Measurements from ENCODE around the gene PPP2R5D. TPM values are rescaled to one million over a fixed set of nuclear protein-coding genes. Genes with fewer than 3 reads are reported as not detected.
"Not testable (repeated sequence)": the region's sequence is repeated elsewhere in the genome, so short reads cannot be mapped to it uniquely, and the experiment has no call there.

Gene PPP2R5D
- total RNA-seq, 1 donor from 2014 or later, result 34.2 TPM

DNA sequence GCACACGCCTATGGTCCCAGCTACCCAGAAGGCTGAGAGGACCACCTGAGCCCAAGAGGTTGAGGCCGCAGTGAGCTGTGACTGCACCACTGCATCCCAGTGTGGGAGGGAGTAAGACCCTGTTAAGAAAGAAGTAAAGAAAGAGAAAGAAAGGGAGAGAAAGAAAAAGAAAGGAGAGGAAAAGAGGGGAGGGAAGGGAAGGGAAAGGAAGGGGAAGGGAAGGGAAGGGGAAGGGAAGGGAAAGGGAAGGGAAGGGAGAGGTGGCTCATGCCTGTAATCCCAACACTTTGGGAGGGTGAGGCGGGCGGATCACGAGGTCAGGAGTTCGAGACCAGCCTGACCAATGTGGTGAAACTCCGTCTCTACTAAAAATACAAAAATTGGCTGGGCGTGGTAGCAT is 57.1 kb downstream of the PPP2R5D start:
- ATAC-seq; intact Hi-C loops (cut with DNase I); DNase-seq (ENCODE audit: missing footprints): not testable (repeated sequence)

GRCh38 chr6:43043310-43043709 is 58.9 kb downstream of the PPP2R5D start:
- intact Hi-C loops (cut with DNase I), result no loop called here
- DNase-seq (ENCODE audit: missing footprints), result no peak
- no peak for ATAC-seq

DNA sequence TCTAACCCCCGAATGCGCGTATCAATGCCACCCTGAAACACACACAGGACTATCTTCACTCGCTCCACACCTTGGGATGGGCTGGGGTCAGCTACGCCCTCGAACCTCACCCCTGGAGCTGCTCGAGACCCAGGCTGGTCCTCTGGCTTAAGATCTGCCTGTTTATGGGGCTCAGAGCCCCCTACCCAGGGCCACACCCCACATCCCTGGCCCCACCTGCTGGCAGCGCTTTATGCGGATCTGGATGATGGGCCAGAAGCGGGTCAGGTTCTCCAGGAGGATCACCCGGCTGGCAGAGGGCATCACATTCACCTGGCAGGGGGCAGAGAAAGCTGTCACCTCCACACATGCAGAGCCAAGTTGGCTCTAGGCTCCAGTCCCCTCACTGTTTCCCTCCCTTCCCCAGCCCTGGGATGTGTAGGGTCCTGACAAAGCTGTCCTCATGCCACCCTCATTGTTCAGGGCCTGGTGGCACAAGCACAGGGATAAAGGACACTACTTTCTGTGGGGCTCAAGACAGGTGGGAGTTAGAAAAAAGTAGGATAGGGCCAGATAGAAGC is 61.1 kb downstream of the PPP2R5D start:
- DNase-seq (ENCODE audit: missing footprints), result no peak
- intact Hi-C loops (cut with DNase I), result no loop called here
- ATAC-seq, result no peak

DNA sequence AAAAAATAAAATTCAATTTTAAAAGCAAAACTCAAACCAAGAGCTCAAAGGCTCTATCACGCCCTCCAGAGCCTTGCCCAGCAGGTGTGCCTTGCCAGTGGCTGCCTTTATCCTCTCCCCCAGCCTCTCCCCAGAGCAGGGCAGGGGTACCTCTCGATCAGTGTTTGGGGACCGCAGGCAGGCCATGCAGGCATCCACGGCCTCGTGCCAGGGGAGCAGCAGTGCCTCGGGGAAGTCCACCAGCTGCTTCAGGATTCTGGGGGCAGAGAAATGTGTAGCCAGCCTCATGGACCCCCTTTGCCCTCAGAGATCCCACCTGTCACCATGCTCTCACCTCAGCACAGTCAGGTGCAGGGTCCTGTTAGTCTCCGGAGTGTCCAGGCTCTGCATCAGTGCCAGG is 63.6 kb downstream of the PPP2R5D start:
- DNase-seq (ENCODE audit: missing footprints), result no peak
- intact Hi-C loops (cut with DNase I), result no loop called here
- ATAC-seq, result no peak

DNA sequence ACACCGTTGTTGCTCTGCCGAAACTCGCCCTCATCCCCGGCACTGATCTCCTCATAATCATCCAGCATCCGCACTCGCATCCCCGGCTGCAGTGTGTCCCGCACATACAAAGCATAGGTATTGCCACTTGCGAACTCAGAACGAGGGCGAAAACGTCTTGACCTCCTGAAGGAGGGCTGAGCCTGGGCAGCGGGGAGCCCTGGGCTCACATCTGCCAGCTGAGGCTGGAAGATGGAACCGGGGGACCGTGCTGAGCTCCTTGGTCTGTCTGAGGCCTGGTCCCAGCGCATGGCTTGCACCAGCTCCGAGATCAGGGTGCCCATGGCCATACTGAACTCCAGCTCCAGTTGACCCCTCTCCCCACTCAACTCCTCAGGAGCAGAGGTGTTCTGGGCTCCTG is 66.6 kb downstream of the PPP2R5D start:
- DNase-seq (ENCODE audit: missing footprints), result no peak
- intact Hi-C loops (cut with DNase I), result loop anchor here (5.0 kb wide), 1 partner anchor 91 kb away; no protein-coding TSS in a partner anchor
- ATAC-seq, result no peak

DNA sequence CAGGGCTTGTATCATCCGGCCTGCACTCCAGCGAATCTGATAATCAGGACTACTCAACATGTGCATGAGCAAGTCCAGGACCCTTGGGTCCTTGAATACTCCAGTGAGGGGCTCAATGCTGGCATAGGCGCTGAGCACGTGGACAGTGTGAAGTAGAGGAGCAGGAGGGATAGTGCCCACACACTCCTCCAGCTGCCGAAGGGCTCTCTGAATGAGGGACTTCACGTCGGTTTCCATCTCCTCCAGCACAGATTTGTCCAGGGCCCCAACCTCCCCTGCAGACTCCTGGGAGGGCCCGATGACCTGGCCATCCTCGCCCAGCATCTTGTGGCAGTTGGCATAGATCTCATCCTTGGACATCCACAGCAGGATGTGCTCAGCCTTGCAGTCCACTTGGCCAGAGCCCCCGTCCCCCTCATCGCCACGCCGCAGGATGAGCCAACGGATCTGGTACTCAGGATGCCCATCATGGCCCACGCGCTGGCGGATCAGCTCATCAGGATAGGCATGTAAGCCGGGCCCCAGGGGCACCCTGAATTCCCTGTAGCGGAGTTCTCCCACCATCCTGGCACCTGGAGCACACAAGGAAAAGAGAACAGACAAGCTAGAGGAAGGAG is 68.0 kb downstream of the PPP2R5D start:
- ATAC-seq (no peak), DNase-seq (ENCODE audit: missing footprints) (no peak)
- intact Hi-C loops (cut with DNase I), result loop anchor here (2.0 to 5.0 kb wide), 2 partner anchors 16 to 90 kb away; no protein-coding TSS in a partner anchor

DNA sequence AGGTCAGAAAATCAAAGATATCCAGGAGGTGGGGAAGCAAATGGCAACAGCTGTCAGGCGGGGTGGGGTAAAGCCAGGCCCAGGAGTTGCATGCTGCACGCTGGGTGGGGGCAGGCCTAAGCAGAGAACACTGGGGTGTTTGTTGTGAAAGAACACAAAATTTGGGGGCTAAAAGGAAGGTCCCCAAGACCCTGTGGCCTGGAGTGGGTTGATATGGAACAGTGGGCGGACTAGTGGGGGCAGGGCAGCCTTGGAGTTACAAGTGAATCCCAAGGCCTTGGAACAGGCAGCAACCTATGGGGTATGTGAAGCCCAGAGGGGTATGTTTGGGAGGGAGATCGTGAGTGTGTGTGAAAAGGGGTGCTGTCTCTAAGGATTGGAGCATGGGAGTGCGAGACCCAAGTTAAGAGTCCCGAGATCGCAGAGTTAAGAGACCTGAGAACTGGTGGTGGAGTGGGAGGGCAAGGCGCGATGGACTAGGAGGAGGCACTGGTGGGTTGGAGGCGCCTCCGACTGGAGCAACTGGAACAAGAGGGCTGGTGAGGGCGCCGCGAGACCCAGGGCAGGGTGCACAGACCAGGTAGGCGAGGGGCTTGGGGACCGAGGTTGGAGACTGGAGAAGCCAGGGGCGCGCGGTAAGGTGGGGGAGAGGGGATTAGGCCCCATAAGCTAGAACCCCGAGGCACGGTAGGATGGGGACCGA is 68.6 kb downstream of the PPP2R5D start:
- no peak for DNase-seq (ENCODE audit: missing footprints)
- intact Hi-C loops (cut with DNase I), result loop anchor here (2.0 to 5.0 kb wide), 2 partner anchors 16 to 89 kb away; no protein-coding TSS in a partner anchor
- peak; percentile 1 for ATAC-seq

DNA sequence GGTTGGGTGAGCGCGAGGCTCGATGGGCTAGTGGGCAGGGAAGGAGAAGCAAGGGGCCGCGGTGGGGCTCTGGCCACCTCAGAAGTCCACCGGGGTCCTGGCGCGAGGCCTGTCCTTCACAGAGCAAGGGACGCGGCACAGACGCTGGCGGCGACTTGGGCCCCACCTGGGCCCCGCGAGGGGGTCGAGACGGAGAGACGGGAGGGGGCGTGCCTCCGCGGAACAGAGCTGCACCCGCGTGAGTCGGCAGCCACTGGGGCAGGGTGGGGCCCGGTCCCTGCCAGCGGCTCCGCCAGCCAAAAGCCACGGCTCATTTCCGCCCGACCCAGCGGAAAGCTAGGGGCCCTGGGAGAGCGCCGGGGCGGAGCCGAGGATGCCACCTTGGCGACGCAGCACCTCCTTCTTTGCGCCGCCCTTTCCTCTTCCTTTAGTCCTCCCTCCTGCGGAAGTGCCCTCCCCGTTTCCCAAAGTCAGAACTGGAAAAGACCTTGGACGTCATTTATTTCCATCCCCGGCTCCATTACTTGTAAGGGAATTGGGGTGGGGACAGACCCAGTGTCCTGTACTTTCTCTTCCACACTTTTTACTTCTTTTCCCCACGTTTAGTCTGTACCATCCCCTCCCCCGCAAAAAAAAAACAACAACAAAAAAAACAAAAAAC is 69.3 kb downstream of the PPP2R5D start, which contains the start of gene CUL7:
TSS of gene CUL7 (minus strand) at position 307 of the 661 bp plus-strand sequence. CDS start 1,063 bp downstream, outside the sequence.
- intact Hi-C loops (cut with DNase I), result loop anchor here (2.0 to 5.0 kb wide), 2 partner anchors 17 to 89 kb away; no protein-coding TSS in a partner anchor
- ATAC-seq (peak; percentile 95), DNase-seq (ENCODE audit: missing footprints) (peak; percentile 95)

- ATAC-seq (no peak), DNase-seq (ENCODE audit: missing footprints) (no peak)
- intact Hi-C loops (cut with DNase I), result loop anchor here (5.0 kb wide), 1 partner anchor 88 kb away; no protein-coding TSS in a partner anchor
Observed at GRCh38 chr6:43054206-43054943, 70.0 kb downstream of the PPP2R5D start.

GRCh38 chr6:43055966-43056365 is 71.6 kb downstream of the PPP2R5D start:
- ATAC-seq, result no peak
- intact Hi-C loops (cut with DNase I), result loop anchor here (5.0 kb wide), 1 partner anchor 154 kb away; no protein-coding TSS in a partner anchor
- DNase-seq (ENCODE audit: missing footprints), result no peak

DNA sequence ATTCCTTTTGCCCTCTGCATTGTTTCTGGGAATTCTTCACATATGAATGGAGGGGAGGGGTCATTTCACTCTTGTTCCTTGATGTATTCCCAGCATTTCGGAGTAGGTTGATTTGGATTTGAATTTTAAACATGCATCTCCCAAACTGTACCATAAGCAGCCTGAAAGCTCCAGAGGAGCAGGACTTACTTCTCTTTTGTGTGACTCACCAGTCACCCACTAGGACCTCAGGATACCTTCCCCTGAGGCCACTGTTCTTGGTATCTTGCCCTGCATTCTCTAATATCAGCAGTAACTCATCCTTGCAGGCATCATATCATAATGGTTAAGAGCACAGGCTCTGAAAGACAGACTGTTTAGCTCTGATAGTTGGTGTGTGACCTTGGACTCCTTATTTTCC is 74.2 kb downstream of the PPP2R5D start:
- no peak for DNase-seq (ENCODE audit: missing footprints)
- ATAC-seq, result no peak
- intact Hi-C loops (cut with DNase I), result loop anchor here (5.0 kb wide), 1 partner anchor 156 kb away; no protein-coding TSS in a partner anchor

DNA sequence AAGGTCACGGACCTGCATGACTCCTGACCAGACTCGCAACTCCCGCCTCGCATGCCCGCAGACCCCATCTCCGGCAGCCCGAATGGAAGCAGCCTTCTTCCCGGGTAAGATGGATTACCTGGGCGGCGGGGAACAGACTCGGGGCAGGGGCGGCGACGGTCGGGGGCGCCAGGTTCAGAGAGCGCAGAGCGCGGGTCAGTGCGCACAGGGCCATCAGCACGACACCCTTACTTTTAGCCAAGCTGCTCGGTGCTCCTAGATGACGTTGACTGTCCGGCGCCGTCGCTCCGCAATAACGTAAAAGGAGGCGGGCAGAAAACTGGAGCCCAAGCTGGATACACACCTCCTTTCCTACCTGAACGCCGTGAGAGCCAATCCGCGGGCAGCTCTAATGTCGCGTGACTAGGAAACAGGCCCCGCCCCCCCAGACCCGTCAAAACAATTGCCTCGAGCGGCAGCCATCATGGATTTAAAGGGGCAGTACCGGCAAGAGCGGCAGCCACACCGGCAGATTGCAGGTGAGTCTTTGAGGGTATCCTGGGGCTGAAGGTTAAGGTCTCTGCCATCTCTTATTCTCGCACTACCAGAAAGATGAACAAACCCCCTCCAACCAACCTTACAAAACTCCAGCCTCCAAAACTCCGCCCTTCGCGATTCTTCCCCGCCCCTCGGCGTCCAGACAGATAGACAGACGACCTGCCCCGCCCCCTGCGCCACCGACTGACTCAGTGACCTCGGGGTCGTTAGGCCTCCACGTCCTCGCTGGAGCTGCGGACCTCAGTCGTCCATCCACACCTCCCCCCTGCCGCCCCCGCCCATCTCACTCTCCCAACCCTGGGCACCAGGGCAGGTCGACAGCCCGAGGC is 75.0 kb downstream of the PPP2R5D start, which contains the start of the genes KLC4 and MRPL2:
TSS of gene KLC4 (plus strand) at position 464 of the 866 bp plus-strand sequence. CDS start 1,705 bp downstream, outside the sequence.
TSS of gene MRPL2 (minus strand) at position 267 of the 866 bp plus-strand sequence. CDS start at position 214, 53 bp downstream.
- intact Hi-C loops (cut with DNase I), result loop anchor here (1.0 to 5.0 kb wide), 3 partner anchors 45 to 157 kb away; partner anchors contain the start of genes KLHDC3 and SRF
- peak; percentile 98 for DNase-seq (ENCODE audit: missing footprints)
- ATAC-seq, result peak; percentile 98

GRCh38 chr6:43060034-43060754 is 75.8 kb downstream of the PPP2R5D start:
- ATAC-seq (peak; percentile 3), DNase-seq (ENCODE audit: missing footprints) (no peak)
- intact Hi-C loops (cut with DNase I), result no loop called here

GRCh38 chr6:43060755-43061633 is 76.6 kb downstream of the PPP2R5D start:
- intact Hi-C loops (cut with DNase I), result no loop called here
- ATAC-seq (no peak), DNase-seq (ENCODE audit: missing footprints) (no peak)

- intact Hi-C loops (cut with DNase I), result no loop called here
- no peak for ATAC-seq
- DNase-seq (ENCODE audit: missing footprints), result no peak
Observed at GRCh38 chr6:43061861-43062260, 77.5 kb downstream of the PPP2R5D start.
